Smooth muscle cell (in vitro differentiated cells): ENCODE results near the gene PYGB. TPM values are rescaled to one million over a fixed set of nuclear protein-coding genes. Genes with fewer than 3 reads are reported as not detected.

Experiments used
- DNase-seq: peaks from one replicate; lab custom pipeline; 2025; ENCODE audit not compliant: unreplicated experiment; lab: John Stamatoyannopoulos, UW
- H2AFZ ChIP-seq: fragments of 200-600 bp; sonication (generic); 2 replicates; pipeline ENCODE4 v1.6.0; 2016; ENCODE audit warnings: antibody characterized with exemption, low read depth, mild to moderate bottlenecking
- H3F3A ChIP-seq: fragments of 200-600 bp; sonication (generic); 2 replicates; pipeline ENCODE4 v1.6.0; 2017; ENCODE audit warnings: antibody characterized with exemption, low read depth
- H3K27ac ChIP-seq: fragments of 200-600 bp; sonication (generic); 2 replicates; pipeline ENCODE4 v1.5.1; 2016; ENCODE audit warnings: low read depth, mild to moderate bottlenecking
- H3K27me3 ChIP-seq: fragments of 200-600 bp; sonication (generic); 2 replicates; pipeline ENCODE4 v1.6.1; 2016; ENCODE audit warnings: low read depth, mild to moderate bottlenecking
- H3K36me3 ChIP-seq: fragments of 200-600 bp; sonication (generic); 2 replicates; pipeline ENCODE4 v1.5.1; 2016; ENCODE audit warnings: low read depth
- H3K4me1 ChIP-seq: fragments of 200-600 bp; sonication (generic); 2 replicates; pipeline ENCODE4 v1.5.1; 2016; ENCODE audit warnings: low read depth
- H3K4me2 ChIP-seq: fragments of 200-600 bp; sonication (generic); 2 replicates; pipeline ENCODE4 v1.6.0; 2016; ENCODE audit warnings: mild to moderate bottlenecking
- H3K4me3 ChIP-seq: fragments of 200-600 bp; sonication (generic); 2 replicates; pipeline ENCODE4 v1.5.1; 2016; ENCODE audit warnings: mild to moderate bottlenecking
- H3K79me2 ChIP-seq: fragments of 200-600 bp; sonication (generic); 2 replicates; pipeline ENCODE4 v1.6.0; 2016; ENCODE audit warnings: low read depth, mild to moderate bottlenecking
- H3K9ac ChIP-seq: fragments of 200-600 bp; sonication (generic); 2 replicates; pipeline ENCODE4 v1.6.0; 2016; ENCODE audit warnings: low read depth
- H3K9me3 ChIP-seq: fragments of 200-600 bp; sonication (generic); replicated peaks from 2 replicates; pipeline ENCODE4 v1.5.1; 2016; ENCODE audit warnings: low read depth
- H4K20me1 ChIP-seq: fragments of 200-600 bp; sonication (generic); 2 replicates; pipeline ENCODE4 v1.6.0; 2016; ENCODE audit warnings: low read depth
- WGBS: methylation state at CpG from one replicate; pipeline ENCODE4 v1.1.7; 2016; ENCODE audit warnings: low lambda C conversion rate; 5-methylcytosine and 5-hydroxymethylcytosine counted together
- polyA plus RNA-seq: library from polyadenylated mRNA; unstranded; fragments of >200 nt; fragmentation: Nextera tagmentation; extraction: Ambion mirVana; gene quantifications from 2 replicates; pipeline ENCODE4 v1.2.1, GENCODE V29; 2016
- total RNA-seq: library from RNA; depleted of rRNA; stranded (reverse); fragments of >200 nt; gene quantifications from 2 replicates; pipeline ENCODE4 v1.2.3, GENCODE V29; 2014
- TF ChIP-seq, protein P1 (sequence below): fragments of 200-600 bp; sonication (generic); IDR thresholded peaks from 2 replicates; pipeline ENCODE4 v1.5.1; 2017; ENCODE audit warnings: borderline replicate concordance, mild to moderate bottlenecking, antibody characterized with exemption; ENCODE audit not compliant: insufficient read depth, poor library complexity, severe bottlenecking

Gene PYGB
- total and polyA plus RNA-seq, 2 experiments from 2014 or later = 31.8 to 39.4 TPM

DNA sequence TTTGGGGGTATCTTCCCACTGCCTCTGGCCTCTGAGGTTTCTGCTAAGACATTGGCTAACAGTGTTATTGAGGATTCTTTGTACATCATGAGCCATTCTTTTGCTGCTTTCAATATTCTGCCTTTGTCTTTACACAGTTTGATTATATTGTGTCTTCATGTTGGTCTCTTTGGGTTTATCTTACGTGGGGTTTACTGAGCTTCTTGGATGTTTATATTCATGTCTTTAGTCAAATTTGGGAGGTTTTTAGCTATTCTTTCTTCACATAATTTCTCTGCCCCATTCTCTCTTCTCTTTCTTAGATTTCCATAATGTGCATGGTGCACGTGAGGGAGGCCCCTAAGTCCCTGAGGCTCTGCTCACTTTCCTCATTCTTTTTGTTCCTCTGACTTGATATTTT, 44.8 kb upstream of the PYGB start:
- Histone ChIP-seq H3K27ac (no peak overlapping the region), H3K4me1 (peaks cover 5% of the 10 kb centered on the region), H3K36me3 (no peaks in the 10 kb centered on the region), H2AFZ (no peak overlapping the region), H3K9ac (no peak overlapping the region), H3K79me2 (peaks cover 47% of the 10 kb centered on the region), H3F3A (no peaks in the 10 kb centered on the region), H3K27me3 (no peaks in the 10 kb centered on the region), H3K9me3 (no peaks in the 10 kb centered on the region), H3K4me2 (no peak overlapping the region), H3K4me3 (no peak overlapping the region), H4K20me1 (peaks cover 83% of the 10 kb centered on the region)
- TF ChIP-seq, protein P1, sequence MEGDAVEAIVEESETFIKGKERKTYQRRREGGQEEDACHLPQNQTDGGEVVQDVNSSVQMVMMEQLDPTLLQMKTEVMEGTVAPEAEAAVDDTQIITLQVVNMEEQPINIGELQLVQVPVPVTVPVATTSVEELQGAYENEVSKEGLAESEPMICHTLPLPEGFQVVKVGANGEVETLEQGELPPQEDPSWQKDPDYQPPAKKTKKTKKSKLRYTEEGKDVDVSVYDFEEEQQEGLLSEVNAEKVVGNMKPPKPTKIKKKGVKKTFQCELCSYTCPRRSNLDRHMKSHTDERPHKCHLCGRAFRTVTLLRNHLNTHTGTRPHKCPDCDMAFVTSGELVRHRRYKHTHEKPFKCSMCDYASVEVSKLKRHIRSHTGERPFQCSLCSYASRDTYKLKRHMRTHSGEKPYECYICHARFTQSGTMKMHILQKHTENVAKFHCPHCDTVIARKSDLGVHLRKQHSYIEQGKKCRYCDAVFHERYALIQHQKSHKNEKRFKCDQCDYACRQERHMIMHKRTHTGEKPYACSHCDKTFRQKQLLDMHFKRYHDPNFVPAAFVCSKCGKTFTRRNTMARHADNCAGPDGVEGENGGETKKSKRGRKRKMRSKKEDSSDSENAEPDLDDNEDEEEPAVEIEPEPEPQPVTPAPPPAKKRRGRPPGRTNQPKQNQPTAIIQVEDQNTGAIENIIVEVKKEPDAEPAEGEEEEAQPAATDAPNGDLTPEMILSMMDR = no peak
- no peak for DNase-seq
- WGBS = 83% methylated on average over 2 of the region's 2 CpGs

DNA sequence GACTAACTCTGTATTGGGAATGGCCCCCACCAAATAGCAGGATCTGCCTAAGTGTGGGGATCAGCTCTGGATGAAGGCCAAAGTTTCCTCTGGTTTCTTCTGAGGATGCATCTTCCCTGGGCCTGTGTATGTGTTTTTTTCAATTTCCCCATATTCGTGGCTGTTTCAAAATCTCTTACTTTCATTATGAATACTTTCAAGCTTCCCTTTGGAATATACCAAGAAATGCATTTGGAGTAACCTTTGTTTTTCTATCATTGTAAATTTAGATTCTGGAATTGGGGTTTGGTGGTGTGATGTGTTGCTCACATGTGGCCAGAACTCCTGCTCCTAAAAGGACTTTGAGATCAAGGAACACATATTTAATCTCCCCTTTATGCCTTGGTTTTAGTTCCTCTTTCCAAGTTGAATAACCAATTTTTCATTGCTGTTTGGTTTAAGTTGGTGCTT, 44.0 kb upstream of the PYGB start:
- peaks cover 79% of the 10 kb centered on the region for H4K20me1 ChIP-seq

DNA sequence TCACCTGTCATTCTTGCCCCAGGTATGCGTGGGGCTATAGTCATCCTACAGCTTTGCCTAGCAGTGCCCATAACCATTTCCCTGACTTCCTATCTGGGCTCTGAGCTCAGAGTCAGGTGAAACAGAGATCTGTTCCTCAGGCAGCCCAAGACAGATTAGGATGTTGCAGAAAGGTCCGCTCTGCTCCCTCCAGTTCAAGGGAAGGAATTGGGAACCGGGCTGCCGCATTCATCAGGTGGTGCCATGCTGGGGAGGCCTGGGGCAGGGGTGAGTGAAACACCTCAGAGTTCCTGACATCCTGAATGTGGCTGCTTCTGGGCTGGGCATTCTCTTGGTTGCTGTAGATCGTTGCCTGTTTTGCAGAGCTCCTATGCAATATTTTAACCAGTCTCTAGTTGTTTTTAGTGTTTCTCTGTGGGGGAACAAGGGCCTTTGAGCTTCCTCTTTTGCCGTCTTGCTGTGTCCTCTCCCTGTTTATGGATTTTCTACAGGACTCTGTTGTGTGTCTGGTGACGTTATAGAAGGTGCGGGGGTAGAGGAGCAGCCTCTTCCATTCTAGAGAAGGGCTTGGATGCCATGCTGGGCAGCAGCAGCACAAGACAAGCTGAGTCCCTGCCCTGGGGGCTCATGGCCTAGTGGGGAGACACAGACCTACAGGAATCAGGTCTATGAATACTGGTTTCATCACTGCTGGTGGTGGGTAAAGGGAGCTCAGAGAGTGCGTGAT, 43.2 kb upstream of the PYGB start:
- 90% methylated on average over 9 of the region's 9 CpGs for WGBS

More for the DNA sequence above, 44.0 kb upstream of the PYGB start:
- Histone ChIP-seq H3F3A (no peaks in the 10 kb centered on the region), H3K27ac (no peak overlapping the region), H3K4me2 (no peak overlapping the region), H3K4me1 (peaks cover 5% of the 10 kb centered on the region), H3K4me3 (no peak overlapping the region), H3K9ac (no peak overlapping the region), H3K9me3 (no peaks in the 10 kb centered on the region), H3K79me2 (peaks cover 47% of the 10 kb centered on the region), H3K36me3 (no peaks in the 10 kb centered on the region), H3K27me3 (no peaks in the 10 kb centered on the region), H2AFZ (no peak overlapping the region)
- WGBS = 91% methylated on average over 1 of the region's 1 CpG
- no peak for DNase-seq
- TF ChIP-seq, protein P1 = no peak

More for the DNA sequence above, 43.2 kb upstream of the PYGB start:
- Histone ChIP-seq H3K4me2 (no peak overlapping the region), H3K4me3 (no peak overlapping the region), H3K9me3 (no peaks in the 10 kb centered on the region), H4K20me1 (peaks cover 71% of the 10 kb centered on the region), H3F3A (no peaks in the 10 kb centered on the region), H3K36me3 (no peaks in the 10 kb centered on the region), H3K9ac (no peak overlapping the region), H3K27ac (no peak overlapping the region), H3K4me1 (peaks cover 5% of the 10 kb centered on the region), H3K27me3 (no peaks in the 10 kb centered on the region), H2AFZ (no peak overlapping the region), H3K79me2 (peaks cover 47% of the 10 kb centered on the region)
- TF ChIP-seq, protein P1 = no peak
- DNase-seq = no peak
